ENCODE data around the gene IPO13.
A peak's percentile ranks its signal among the peaks of the same experiment; 100 is the strongest.

IPO13 gene

DNA sequence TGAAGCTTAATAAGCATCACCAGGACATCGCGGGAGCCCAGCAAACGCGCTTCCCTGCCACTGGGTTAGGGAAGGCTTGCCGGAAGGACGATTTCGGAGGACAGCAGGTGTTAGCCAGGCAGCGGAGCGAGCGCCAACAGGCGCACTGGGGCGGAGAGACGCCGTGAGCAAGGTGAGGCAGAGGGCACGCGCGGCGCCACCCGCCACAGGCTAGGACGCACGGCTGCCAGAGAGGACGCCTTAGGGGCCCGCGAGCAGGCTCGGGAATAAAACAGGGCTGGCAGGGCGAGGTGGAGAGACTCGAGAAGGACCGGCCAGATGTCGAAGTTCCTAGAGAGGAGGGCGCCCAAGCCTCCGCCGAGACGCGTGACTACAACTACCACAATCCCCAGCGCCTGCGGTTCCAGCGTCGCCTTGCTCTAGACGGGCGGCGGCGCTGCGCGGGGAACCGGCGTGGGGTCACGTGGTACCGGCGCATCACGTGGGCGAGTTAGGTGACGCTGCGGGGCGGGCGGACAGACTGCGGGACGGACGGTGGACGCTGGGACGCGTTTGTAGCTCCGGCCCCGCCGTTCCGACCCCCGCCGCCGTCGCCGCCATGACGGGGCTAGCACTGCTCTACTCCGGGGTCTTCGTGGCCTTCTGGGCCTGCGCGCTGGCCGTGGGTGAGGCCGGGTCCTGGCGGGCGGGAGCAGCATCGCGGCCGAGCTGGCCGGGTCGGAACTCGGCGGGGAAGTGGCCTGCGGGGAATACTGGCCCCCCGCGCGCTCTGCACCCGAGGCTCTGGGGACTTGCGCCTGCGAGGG is 27.9 kb downstream of the IPO13 start, which contains the start of gene ATP6V0B:
Gene ATP6V0B (plus strand): TSS at position 518 of the 806 bp plus-strand sequence. CDS start 81 bp downstream, at position 599.
- peak; percentile 96 for DNase-seq

DNA sequence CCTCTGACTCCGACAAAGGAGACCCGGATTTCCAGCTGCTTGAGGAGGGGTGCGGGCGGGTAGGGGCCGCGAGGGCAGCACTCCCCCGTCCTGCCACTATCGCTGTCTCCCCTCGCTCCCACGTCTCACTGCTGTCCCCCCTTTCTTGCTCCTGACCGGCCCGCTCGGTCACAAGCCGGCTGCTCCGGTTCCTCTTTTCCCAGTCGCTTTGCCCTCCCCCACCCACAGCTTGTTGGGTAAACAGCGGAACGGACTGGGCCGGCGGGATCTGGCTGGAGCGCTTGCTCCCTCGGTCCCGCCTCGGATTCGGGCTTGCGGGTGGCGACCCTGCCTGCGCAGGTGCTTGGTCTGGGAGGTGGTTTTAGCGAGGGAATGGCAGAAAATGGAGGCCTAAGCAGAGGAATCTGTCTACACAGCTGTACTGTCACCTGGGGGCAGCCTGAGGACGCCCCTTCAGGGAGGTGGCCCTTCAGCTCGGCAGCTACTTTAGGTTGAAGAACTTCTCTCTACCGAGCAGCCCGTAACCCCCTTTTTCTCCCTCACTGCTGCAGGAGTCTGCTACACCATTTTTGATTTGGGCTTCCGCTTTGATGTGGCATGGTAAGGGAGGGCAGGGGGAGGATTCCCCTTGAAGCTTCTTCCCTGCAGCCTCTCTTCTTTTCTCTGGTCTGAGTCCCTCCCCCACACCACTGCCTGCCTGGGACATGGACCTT is 28.7 kb downstream of the IPO13 start:
- DNase-seq: peak; percentile 29

DNA sequence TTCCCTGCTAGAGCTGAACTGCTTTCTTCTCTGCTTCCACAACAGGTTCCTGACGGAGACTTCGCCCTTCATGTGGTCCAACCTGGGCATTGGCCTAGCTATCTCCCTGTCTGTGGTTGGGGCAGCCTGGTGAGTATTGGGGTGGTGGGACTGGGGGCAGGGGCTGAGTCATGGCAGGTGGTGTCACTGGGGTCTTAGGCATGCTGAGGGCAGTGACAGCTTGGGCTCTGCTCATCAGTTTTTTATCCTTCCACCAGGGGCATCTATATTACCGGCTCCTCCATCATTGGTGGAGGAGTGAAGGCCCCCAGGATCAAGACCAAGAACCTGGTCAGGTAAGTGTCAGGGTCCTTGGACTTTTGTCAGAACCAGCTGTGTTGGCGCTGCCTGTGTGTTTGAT is 29.3 kb downstream of the IPO13 start:
- DNase-seq: no peak

DNA sequence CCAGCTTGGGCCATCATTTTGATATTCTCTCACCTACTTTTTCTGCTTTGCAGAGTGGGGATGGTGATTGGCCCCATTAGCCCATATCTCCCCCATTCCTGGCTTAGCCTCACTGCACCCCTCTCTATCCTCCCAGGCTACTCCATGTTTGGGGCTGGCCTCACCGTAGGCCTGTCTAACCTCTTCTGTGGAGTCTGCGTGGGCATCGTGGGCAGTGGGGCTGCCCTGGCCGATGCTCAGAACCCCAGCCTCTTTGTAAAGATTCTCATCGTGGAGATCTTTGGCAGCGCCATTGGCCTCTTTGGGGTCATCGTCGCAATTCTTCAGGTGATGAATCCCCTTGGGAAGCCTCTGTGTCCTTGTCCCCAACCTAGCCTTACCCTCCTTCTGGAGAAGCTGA is 30.1 kb downstream of the IPO13 start:
- no peak for DNase-seq

- DNase-seq: no peak
Measured at GRCh38 chr1:43977376-43978263, 30.9 kb downstream of the IPO13 start.

DNA sequence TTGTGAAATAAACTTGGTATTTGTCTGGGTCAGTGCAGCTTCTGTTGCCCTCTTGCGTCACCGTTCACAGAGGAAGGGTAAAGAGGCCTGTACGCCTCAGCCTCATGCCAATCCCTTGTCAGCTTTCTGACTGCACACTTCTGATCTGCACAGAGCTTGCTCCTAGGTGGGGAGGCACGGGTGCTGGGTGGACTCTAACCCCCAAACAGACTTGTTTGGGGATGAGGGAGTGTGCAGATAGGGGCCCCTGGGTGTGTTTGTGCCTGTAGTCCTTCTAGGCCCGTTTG is 31.5 kb downstream of the IPO13 start:
- DNase-seq: no peak

- peak; percentile 23 for DNase-seq
Measured at GRCh38 chr1:43978551-43979260, 32.0 kb downstream of the IPO13 start, which contains the start of gene B4GALT2. B4GALT2 (plus strand) TSS chr1:43979210; CDS start chr1:43981161, 1,951 bp downstream.

- DNase-seq: no peak
Measured at GRCh38 chr1:43979261-43979527, 32.4 kb downstream of the IPO13 start.

DNA sequence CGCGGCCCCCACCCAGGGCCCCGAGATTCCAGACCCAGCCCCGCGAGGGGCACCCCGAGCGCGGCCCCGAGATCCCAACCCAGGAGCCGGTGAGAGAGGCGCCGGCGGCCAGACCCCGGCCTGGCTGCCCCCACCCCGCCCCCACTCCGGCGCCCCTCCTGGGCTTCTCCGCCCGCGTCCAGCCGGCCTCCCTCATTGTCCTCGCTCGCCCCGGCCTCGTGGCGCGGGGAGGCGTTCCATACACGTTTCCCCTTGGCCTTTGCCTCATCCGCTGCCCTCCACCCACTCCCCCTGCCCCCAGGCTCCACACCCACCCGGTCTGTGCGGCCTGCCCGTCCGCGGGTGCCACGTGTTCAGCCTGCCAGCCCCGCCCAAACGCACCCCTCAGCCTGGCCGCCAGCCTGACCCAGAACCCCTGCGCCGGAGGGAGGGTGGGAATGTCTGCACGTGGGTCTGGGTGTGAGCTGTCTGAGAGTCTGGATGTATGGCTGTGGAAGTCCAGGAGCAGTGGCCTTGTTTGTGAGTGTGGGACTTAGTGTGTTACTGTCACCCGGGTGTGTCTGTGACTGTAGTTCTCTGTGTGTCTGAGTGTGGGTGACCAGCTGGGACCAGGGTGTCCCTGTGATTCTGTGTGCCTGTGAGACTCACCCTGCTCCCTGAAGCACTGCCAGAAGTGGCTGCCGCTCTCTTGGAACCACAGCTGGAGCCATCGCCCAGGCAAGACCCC is 32.9 kb downstream of the IPO13 start:
- DNase-seq: peak; percentile 45

DNA sequence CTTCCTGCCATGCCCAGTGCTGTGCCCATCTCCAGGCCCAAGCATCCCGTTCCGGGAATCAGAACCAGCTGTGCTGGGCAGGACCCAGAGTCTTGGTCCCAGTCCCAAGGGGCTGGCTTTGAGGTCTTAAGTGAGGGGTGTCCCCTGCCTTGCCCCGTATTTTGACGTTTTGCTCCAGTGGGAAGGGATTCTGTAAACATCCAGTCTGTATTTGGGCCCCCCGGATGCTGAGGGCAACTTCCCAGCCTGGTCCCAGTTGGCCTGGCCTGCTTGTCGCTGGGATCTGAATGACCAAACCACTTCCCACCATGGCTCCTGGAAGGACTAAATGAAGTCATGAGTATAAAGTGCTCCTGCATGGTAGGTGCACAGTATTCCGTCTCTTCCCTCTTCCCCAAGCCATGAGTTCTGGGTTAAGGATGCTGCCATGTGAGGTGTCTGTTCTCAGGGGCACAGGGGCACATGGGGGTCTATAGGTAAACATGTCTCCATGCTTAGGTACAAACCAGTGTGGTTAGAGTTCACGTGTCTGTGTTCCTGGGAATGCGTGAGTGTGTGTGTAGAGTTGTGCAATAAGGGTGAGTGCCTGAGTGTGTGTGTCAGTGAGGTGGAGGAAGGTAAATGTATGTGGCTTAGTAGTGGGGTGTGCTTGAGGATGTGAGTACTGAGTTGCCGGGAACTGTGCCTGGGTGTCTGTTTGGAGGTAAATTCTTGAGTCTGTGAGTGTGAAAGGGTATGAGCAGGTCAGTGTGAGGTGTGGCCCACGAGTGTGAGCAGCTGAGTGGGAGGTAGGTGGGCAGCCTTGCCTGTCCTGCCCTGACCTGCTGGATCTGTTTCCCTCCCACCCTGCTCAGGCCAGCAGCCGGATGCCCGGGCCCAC is 33.7 kb downstream of the IPO13 start:
- DNase-seq: no peak

DNA sequence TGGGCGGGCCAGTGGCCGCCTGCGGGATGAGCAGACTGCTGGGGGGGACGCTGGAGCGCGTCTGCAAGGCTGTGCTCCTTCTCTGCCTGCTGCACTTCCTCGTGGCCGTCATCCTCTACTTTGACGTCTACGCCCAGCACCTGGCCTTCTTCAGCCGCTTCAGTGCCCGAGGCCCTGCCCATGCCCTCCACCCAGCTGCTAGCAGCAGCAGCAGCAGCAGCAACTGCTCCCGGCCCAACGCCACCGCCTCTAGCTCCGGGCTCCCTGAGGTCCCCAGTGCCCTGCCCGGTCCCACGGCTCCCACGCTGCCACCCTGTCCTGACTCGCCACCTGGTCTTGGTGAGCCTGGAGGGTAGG is 34.4 kb downstream of the IPO13 start:
- no peak for DNase-seq

DNA sequence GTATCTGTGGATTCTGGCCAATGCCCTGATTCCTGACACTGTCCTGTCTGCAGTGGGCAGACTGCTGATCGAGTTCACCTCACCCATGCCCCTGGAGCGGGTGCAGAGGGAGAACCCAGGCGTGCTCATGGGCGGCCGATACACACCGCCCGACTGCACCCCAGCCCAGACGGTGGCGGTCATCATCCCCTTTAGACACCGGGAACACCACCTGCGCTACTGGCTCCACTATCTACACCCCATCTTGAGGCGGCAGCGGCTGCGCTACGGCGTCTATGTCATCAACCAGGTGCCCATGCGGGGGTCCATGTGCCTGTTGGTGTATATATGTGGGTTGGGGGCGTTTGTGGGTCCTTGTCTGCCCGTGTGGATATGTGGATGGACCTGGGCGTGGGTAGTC is 34.9 kb downstream of the IPO13 start:
- no peak for DNase-seq

DNA sequence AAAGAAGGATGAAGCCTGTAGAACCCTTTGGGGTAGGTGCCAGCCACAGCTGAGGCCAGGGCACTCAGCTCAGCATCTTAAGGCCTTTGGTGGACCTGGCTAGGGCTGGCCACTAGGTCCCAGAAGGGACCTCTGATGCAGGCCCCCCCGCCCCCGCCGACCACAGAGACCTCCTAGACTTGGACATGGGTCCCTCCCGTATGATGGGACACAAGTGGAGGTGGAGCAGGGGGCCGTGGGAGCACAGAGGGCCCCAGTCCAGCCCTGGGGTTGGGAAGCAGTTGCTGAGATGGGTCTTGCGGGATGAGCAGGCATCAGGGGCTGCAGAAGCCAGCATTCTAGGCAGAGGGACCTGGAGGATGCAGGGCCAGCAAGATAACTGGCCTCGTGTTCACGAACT is 35.5 kb downstream of the IPO13 start:
- DNase-seq: no peak

- no peak for DNase-seq
Measured at GRCh38 chr1:43982808-43983207, 36.1 kb downstream of the IPO13 start.

DNA sequence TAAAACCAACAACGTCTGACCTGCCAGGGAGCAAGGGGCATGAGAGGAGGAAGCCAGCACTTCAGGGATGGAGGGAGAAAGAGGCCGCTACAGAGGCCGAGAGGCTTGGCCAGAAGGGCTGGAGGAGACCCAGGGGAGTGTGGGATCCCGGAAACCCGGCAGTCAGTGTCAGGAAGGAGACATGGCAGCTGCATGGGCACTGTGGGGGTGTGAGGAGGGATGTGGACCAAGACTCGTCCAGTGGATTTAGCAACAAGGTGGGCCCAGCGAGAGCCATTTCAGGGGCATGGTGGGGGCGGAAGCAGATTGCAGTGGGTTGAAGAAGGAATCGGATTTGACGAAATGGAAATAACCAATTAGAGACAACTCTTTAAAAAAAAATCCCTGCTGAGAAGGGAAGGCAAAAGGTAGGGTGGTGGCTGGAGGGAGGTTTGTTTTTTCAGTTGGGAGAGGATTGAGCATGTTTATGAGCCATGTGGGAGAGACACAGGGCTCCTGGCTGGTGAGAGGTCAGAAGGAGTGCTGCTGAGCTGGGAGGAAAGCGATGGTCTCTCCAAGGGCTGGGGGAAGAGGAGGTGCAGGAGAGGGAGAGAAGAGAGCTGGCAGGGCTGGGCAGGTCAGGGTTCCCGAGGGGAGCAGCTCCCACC is 36.6 kb downstream of the IPO13 start:
- no peak for DNase-seq

- DNase-seq: no peak
Measured at GRCh38 chr1:43984855-43985254, 38.1 kb downstream of the IPO13 start.

- DNase-seq: no peak
Measured at GRCh38 chr1:43985984-43986595, 39.3 kb downstream of the IPO13 start.

- DNase-seq: no peak
Measured at GRCh38 chr1:43986712-43987111, 40.0 kb downstream of the IPO13 start.

GRCh38 chr1:43987159-43987902 is 40.6 kb downstream of the IPO13 start:
- DNase-seq: no peak

All from NCI-H2171 treated with DMSO at 0.1 percent for 48 hours (cell line).